GM13976 (cell line): ENCODE measurements around the gene NTMT1.
A peak's percentile ranks its signal among the peaks of the same experiment; 100 is the strongest.

ENCODE experiments used
- DNase-seq: peaks from one replicate; pipeline ENCODE4 v3.0.0; 2012; ENCODE audit warnings: low spot score
- in situ Hi-C: fragments of 300-500 bp; cut with MboI; formaldehyde crosslinking; loops from one replicate; pipeline ENCODE4 v1.12.0; 2022; ENCODE audit warnings: low sequenced_read_pairs, mixed read lengths, inconsistent platforms; ENCODE audit not compliant: unreplicated experiment
- TF ChIP-seq, protein P1 (sequence below): IDR thresholded peaks from 2 replicates; pipeline ENCODE4 v1.5.1; 2012; ENCODE audit warnings: borderline replicate concordance, mild to moderate bottlenecking; ENCODE audit not compliant: insufficient read depth; ENCODE audit errors: extremely low read depth, missing control alignments, control extremely low read depth

Gene NTMT1

DNA sequence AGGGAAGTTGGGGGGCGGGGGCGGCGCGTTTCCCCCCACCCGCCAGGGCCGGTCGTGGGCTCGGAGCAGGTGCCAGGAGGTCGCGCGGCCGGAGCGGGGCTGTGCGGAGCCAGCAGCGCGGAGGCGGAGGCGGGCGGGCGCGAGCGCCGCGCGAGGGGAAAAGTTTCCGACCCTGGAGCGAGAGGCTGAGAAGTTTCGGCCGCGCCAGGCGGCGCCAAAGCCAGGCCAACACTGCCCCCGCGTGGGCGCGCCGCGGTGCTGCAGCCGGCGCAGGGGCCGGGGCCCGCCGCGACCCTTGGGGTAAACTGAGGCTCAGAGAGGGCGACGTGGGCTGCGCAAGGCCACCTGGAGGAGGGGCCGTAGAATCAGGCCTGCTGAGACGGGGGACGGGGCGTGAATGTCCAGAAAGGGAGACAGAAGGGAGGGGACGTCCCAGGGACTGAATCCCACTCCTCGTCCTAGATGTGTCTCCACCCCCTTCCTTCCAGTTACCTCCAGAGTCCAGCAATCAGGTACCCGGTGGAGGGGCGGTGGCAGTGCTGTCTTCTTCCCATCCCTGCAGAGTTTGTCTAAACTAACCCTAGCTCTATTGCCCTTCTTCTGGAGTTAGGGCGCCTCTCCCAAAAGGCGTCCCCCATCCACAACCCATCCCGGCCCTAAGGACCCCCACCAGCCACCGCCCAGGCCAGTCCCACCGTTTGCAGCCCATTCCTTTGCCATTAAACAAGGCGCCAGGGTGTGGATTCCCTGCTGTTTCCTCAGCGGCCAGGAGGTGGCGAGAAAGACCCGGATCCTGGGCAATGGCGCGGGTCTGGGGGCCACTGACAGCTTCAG is 15.3 kb upstream of the NTMT1 start:
- in situ Hi-C loops: loop anchor here (10.0 kb wide), 1 partner anchor 476 kb away; no protein-coding TSS in a partner anchor
- TF ChIP-seq, protein P1, sequence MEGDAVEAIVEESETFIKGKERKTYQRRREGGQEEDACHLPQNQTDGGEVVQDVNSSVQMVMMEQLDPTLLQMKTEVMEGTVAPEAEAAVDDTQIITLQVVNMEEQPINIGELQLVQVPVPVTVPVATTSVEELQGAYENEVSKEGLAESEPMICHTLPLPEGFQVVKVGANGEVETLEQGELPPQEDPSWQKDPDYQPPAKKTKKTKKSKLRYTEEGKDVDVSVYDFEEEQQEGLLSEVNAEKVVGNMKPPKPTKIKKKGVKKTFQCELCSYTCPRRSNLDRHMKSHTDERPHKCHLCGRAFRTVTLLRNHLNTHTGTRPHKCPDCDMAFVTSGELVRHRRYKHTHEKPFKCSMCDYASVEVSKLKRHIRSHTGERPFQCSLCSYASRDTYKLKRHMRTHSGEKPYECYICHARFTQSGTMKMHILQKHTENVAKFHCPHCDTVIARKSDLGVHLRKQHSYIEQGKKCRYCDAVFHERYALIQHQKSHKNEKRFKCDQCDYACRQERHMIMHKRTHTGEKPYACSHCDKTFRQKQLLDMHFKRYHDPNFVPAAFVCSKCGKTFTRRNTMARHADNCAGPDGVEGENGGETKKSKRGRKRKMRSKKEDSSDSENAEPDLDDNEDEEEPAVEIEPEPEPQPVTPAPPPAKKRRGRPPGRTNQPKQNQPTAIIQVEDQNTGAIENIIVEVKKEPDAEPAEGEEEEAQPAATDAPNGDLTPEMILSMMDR: peak; percentile 96
- peak; percentile 87 for DNase-seq

DNA sequence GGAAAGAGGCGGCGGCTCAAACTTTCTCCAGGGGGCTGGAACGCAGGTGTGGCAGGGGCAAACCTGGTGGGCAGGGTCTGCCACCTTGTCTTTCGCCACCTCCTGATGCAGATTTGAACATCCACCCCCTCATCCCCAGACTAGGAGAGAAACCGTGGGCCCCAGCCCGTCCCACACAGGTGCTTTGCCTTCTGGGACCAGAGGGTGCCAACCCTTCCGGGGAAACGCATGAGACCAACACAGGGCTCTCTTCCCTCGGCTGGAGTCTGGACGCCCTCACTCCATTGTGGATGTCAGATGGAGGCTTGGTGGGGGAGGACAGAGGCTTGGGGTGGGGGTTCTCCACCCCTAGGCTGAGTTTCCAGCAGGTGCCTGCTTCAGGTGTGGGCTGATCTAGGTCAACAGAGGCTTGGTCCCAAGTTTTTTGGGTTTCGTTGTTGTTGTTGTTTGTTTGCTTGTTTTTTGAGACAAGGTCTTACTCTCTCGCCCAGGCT is 14.6 kb upstream of the NTMT1 start:
- DNase-seq: no peak
- TF ChIP-seq, protein P1: no peak
- in situ Hi-C loops: loop anchor here (10.0 kb wide), 1 partner anchor 477 kb away; no protein-coding TSS in a partner anchor

DNA sequence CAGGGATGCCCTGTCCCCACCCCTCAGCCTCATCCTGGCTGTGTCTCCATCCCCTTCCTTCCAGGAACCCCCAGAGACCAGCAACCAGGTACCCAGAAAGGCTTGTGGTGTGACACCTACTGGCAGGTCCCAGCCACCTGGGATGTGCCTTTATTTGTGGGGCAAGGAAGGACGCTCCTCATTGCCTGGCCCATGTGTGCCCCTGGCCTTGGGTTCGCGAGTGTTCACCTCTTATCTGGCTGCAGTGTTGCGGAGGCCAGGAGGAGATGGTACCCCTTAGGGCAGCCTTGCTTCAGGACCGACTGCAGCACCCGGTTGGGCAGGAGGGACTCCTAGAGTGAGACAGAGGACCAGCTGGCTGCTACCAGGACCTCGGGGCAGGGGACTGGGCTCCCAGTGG is 13.8 kb upstream of the NTMT1 start:
- in situ Hi-C loops: loop anchor here (10.0 kb wide), 1 partner anchor 477 kb away; no protein-coding TSS in a partner anchor
- no peak for DNase-seq
- TF ChIP-seq, protein P1: no peak

DNA sequence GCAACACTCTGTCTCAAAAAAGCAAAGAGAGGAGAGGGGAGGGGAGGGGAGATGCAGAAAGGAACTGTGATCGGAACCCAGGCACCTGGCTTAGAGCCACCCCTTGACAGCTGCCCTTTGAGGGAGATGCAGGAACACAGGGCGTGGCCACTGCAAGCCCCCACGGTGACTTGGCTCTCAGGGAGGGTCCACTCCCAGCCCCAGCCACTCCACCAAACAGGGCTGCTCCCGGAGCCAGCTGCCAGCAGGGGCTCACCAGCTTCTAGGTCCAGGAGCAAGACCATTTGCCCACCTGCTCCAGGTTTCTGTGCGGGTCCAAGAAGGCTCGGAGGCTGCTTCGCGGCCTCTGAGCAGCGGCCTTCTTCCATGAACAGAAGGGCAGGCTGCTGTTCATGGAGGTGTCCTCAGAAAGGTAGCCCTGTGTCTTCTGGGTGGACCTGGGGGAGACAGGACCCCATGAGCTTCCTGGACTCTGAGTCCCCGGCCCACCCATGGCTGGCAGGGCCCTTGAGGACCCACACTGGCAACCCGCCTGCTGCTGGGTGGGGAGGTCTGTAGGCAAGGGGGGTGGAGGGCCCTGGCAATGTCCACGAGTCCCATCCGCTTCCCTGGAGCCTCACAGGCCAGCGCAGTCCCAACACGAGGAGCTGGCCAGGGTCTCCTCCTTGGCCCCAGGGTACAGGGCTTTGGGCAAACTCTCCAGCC is 13.0 kb upstream of the NTMT1 start:
- no peak for DNase-seq

DNA sequence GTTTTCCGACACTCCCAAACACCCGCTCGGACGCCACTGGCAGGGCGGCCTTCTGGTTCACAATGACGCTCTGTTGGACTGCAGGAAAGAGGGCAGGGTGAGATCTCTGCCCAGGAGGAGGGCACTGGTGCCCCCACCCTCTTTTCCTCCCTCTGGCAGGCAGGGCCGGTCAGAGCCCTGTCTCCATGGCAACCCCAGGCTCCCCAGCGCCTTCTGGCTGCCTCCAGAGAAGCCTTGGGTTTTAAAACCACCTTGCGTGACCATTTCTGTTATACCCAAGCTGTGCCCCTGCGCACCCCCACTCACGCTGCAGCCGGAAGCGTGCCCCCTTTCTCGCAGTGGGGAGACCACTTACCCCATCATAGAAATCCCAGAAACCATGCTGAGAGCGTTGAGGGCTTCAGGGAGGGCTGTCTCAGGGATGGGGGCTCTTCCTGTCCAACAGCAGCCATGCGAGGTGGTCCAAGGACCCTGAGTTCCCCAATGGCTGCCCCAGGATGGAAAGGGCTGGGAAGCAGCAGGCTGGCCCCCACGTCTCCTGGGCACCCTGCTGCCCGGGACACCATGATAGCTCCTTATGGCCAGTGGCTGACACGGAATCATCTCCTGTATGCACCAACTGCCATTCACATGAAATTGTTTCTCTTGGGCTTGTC is 12.3 kb upstream of the NTMT1 start:
- in situ Hi-C loops: loop anchor here (10.0 kb wide), 1 partner anchor 479 kb away; no protein-coding TSS in a partner anchor
- TF ChIP-seq, protein P1: no peak
- no peak for DNase-seq

More for the DNA sequence above, 13.0 kb upstream of the NTMT1 start:
- in situ Hi-C loops: loop anchor here (10.0 kb wide), 1 partner anchor 478 kb away; no protein-coding TSS in a partner anchor
- TF ChIP-seq, protein P1: no peak

DNA sequence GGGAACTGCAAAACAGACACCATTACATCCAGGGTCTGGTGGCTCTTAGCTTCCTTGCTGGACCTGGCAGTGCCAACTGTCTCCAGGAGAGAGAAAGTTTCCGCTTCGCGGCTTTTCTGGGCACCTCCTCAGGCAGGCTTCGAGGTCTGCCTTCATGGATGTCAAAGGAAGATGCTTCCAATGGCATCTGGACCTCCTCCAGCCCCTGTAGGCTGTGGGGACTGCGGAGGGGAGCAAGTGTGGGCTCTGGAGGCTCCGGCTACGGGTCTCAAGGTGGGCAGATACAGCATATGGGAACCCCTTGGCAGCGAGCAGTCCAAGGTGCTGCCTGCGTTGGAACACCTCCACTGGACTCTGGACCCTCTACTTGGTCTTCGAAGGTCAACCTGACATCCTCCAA is 11.0 kb upstream of the NTMT1 start:
- TF ChIP-seq, protein P1: no peak
- in situ Hi-C loops: loop anchor here (10.0 kb wide), 1 partner anchor 480 kb away; no protein-coding TSS in a partner anchor
- no peak for DNase-seq
